HepG2 (cell line): ENCODE measurements around the gene DZANK1. TPM values are rescaled to one million over a fixed set of nuclear protein-coding genes. Genes with fewer than 3 reads are reported as not detected.
A peak's percentile ranks its signal among the peaks of the same experiment; 100 is the strongest.

Experiments used
- ARNT2 ChIP-seq: sonication (generic); formaldehyde crosslinking; IDR thresholded peaks from 2 replicates; pipeline ENCODE4 v1.8.0; 2022; ENCODE audit warnings: mild to moderate bottlenecking, low read depth, missing genetic modification reagents, moderate library complexity
- BATF2 ChIP-seq: sonication (generic); formaldehyde crosslinking; IDR thresholded peaks from 2 replicates; pipeline ENCODE4 v1.8.0; 2022; ENCODE audit warnings: mild to moderate bottlenecking, missing genetic modification reagents, moderate library complexity
- CREBL2 ChIP-seq: sonication (generic); formaldehyde crosslinking; IDR thresholded peaks from 2 replicates; pipeline ENCODE4 v1.8.1; 2023; ENCODE audit warnings: missing genetic modification reagents, mild to moderate bottlenecking, borderline replicate concordance
- FOXK1 ChIP-seq: sonication (generic); formaldehyde crosslinking; IDR thresholded peaks from 2 replicates; pipeline ENCODE4 v1.4.0; 2020; ENCODE audit warnings: low read depth, missing genetic modification reagents, borderline replicate concordance
- GABPB1 ChIP-seq: IDR thresholded peaks from 2 replicates; pipeline ENCODE4 v1.6.1; 2016; ENCODE audit warnings: mild to moderate bottlenecking, missing genetic modification reagents, moderate library complexity, missing compliant biosample characterization
- JUND ChIP-seq: sonication (generic); formaldehyde crosslinking; IDR thresholded peaks from 2 replicates; pipeline ENCODE4 v1.8.0; 2022; ENCODE audit warnings: mild to moderate bottlenecking, missing genetic modification reagents
- KMT2B ChIP-seq: IDR thresholded peaks from 2 replicates; pipeline ENCODE4 v1.6.1; 2016; ENCODE audit warnings: missing genetic modification reagents, missing compliant biosample characterization
- MLX ChIP-seq: IDR thresholded peaks from 2 replicates; pipeline ENCODE4 v1.6.1; 2016
- SMAD3 ChIP-seq: sonication (generic); formaldehyde crosslinking; IDR thresholded peaks from 2 replicates; pipeline ENCODE4 v1.4.0; 2020; ENCODE audit warnings: missing genetic modification reagents
- TBP ChIP-seq: sonication (generic); formaldehyde crosslinking; IDR thresholded peaks from 2 replicates; pipeline ENCODE4 v1.5.0; 2020; ENCODE audit warnings: missing genetic modification reagents
- TOE1 ChIP-seq: sonication (generic); formaldehyde crosslinking; IDR thresholded peaks from 2 replicates; pipeline ENCODE4 v1.4.0; 2020; ENCODE audit warnings: mild to moderate bottlenecking, missing genetic modification reagents
- ZFP91 ChIP-seq: sonication (generic); formaldehyde crosslinking; IDR thresholded peaks from 2 replicates; pipeline ENCODE4 v1.9.0; 2022; ENCODE audit warnings: missing genetic modification reagents, mild to moderate bottlenecking, borderline replicate concordance
- ZNF225 ChIP-seq: sonication (generic); formaldehyde crosslinking; IDR thresholded peaks from 2 replicates; pipeline ENCODE4 v1.4.0; 2020; ENCODE audit warnings: mild to moderate bottlenecking, missing genetic modification reagents
- ZNF333 ChIP-seq: sonication (generic); formaldehyde crosslinking; IDR thresholded peaks from 2 replicates; pipeline ENCODE4 v1.4.0; 2020; ENCODE audit warnings: mild to moderate bottlenecking, missing genetic modification reagents, borderline replicate concordance
- ZNF513 ChIP-seq: sonication (generic); formaldehyde crosslinking; conservative IDR thresholded peaks from 2 replicates; pipeline ENCODE4 v1.5.0; 2020; ENCODE audit warnings: missing genetic modification reagents
- ZNF609 ChIP-seq: sonication (generic); formaldehyde crosslinking; IDR thresholded peaks from 2 replicates; pipeline ENCODE4 v1.4.0; 2020; ENCODE audit warnings: mild to moderate bottlenecking, missing genetic modification reagents, borderline replicate concordance
- ZNF746 ChIP-seq: sonication (generic); formaldehyde crosslinking; IDR thresholded peaks from 2 replicates; pipeline ENCODE4 v1.8.0; 2022; ENCODE audit warnings: mild to moderate bottlenecking, missing genetic modification reagents
- ZNF790 ChIP-seq: sonication (generic); formaldehyde crosslinking; IDR thresholded peaks from 2 replicates; pipeline ENCODE4 v1.8.0; 2022; ENCODE audit warnings: missing genetic modification reagents, mild to moderate bottlenecking, borderline replicate concordance
- ZNF879 ChIP-seq: sonication (generic); formaldehyde crosslinking; IDR thresholded peaks from 2 replicates; pipeline ENCODE4 v1.8.1; 2023; ENCODE audit warnings: missing genetic modification reagents
- polyA plus RNA-seq, 8 experiments: library from polyadenylated mRNA; depleted of rRNA in 3 of 8; stranded (reverse) in 7 of 8; unstranded in 1 of 8; fragments of >200 nt; fragmentation: Illumina TruSeq in 4 of 8; extraction: Trizol in 4 of 8; gene quantifications; 2 replicates each; pipeline versions ENCODE4 v1.2.1 to v1.2.3, GENCODE V29; 2011 to 2016; ENCODE audit warnings: low read depth in 4 of 8, missing spikeins in 1 of 8, mixed read lengths in 1 of 8; ENCODE audit not compliant: insufficient read depth in 1 of 8
- total RNA-seq, 5 experiments: library from RNA; depleted of rRNA; stranded (reverse); fragments of >200 nt; fragmentation: Illumina TruSeq; extraction: Trizol; gene quantifications; 2 replicates each; pipeline ENCODE4 v1.2.3, GENCODE V29; 2016; ENCODE audit warnings: low read depth in 1 of 5

Gene DZANK1
- total and polyA plus RNA-seq, 2 of the 13 experiments (the other 11 are each of a cell fraction or from before 2014, with no cell fraction given), result 1.6 to 3.2 TPM

- no peak; the same call in 1 of the 2 replicates for TF ChIP-seq ZNF746
- no peak for TF ChIP-seq ZNF609
- peak; percentile 79; the same call in 1 of the 2 replicates for TF ChIP-seq TOE1 (CRISPR knock-in tag)
- 0 out of 2 replicates have a peak, but pooled peaks have one; percentile 27 for TF ChIP-seq ZNF879
- TF ChIP-seq ZFP91 (CRISPR knock-in tag), result peak; percentile 96
- peak; percentile 60 for TF ChIP-seq ZNF333 (CRISPR knock-in tag)
- TF ChIP-seq ZNF513 (CRISPR knock-in tag), result 0 out of 2 replicates have a peak, but pooled peaks have one; percentile 52
- peak; percentile 68 for TF ChIP-seq ARNT2 (CRISPR knock-in tag)
- TF ChIP-seq CREBL2 (CRISPR knock-in tag), result no peak
- TF ChIP-seq GABPB1 (CRISPR knock-in tag), result peak; percentile 89
- TF ChIP-seq BATF2 (CRISPR knock-in tag), result no peak
- TF ChIP-seq MLX, result no peak; the same call in 1 of the 2 replicates
- peak; percentile 99 for TF ChIP-seq KMT2B (CRISPR knock-in tag)
- 0 out of 2 replicates have a peak, but pooled peaks have one; percentile 74 for TF ChIP-seq TBP
- no peak for TF ChIP-seq JUND (CRISPR knock-in tag)
- peak; percentile 86; the same call in 1 of the 2 replicates for TF ChIP-seq ZNF790 (CRISPR knock-in tag)
- peak; percentile 96; the same call in 1 of the 2 replicates for TF ChIP-seq FOXK1
- peak; percentile 72; the same call in 1 of the 2 replicates for TF ChIP-seq SMAD3
- TF ChIP-seq ZNF225, result no peak
Observed at GRCh38 chr20:18466894-18467730, at the start of gene DZANK1, which contains the start of gene POLR3F (continued).
